Activated CD8-positive, alpha-beta memory T cell treated with anti-CD3 and anti-CD28 coated beads, Interleukin-2, amount 50 U/mL, for 48 hours (primary cell): ENCODE measurements around the gene KCNN1.
"Not testable (repeated sequence)": the region's sequence is repeated elsewhere in the genome, so short reads cannot be mapped to it uniquely, and the experiment has no call there.

ENCODE experiments used
- DNase-seq: peaks from one replicate; pipeline ENCODE4 v3.0.0-alpha.2; 2020

The KCNN1 gene

DNA sequence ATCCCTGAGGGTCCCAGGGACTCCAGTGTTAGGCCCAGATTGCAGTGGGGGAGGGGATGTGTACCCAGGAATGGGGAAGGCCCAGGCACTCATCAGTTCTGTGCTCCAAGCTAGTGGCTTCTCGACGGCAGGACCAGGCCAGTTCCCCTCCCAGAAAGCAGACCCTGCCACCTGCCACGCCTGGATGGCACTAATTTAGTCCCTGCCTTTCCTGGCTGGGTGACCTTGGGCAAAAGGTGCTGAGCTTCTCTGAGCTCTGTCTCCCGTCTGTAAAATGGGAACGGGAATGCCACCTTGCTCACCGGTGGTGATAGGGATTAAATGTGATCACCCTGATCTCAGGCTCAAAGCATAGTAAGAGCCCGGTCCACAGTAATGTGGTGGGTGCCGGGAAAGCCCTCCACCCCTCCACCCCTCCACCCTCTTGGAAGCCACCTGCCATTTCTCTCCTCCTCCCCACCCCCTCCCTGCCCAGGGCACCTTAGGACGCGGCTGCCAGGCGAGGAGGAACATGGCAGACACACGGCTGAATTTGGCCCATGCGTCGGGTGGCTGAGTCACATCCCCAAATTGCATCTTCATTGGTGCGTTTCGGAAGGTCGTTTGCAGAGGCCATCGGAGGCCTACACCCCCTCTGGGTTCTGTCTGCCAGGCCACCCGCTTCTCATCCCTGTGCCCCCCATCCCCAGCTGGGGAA lies 2.3 kb downstream of the KCNN1 start:
- DNase-seq = no peak

- DNase-seq = no peak
Observed at GRCh38 chr19:17972230-17972629, 5.3 kb downstream of the KCNN1 start.

DNA sequence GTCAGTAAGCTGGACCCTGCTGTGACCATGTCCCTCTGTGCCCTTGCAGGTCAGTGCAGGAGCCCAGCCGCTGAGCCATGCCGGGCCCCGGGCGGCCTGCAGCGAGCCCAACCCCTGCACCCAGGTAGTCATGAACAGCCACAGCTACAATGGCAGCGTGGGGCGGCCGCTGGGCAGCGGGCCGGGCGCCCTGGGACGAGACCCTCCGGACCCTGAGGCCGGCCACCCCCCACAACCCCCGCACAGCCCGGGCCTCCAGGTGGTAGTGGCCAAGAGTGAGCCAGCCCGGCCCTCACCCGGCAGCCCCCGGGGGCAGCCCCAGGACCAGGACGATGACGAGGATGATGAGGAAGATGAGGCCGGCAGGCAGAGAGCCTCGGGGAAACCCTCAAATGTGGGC lies 6.9 kb downstream of the KCNN1 start:
- DNase-seq = no peak

GRCh38 chr19:17974551-17974950 lies 7.6 kb downstream of the KCNN1 start:
- DNase-seq = no peak

GRCh38 chr19:17975032-17975431 lies 8.1 kb downstream of the KCNN1 start:
- no peak for DNase-seq

GRCh38 chr19:17977021-17977420 lies 10.1 kb downstream of the KCNN1 start:
- DNase-seq = no peak

DNA sequence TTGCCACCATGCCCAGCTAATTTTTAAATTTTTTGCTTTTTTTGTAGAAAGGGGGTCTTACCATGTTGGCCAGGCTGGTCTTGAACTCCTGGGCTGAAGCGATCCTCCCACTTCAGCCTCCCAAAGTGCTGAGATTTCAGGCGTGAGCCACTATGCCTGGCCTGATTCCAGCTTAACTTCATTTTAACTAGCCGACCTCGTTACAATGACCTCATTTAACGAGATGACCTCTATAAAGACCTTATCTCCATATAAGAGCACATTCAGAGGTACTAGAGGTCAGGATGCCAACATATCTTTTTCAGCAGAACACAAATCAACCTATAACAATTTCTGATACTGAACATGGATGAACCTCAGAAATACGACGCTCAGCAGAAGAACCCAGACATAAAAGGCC lies 10.6 kb downstream of the KCNN1 start:
- DNase-seq = no peak

DNA sequence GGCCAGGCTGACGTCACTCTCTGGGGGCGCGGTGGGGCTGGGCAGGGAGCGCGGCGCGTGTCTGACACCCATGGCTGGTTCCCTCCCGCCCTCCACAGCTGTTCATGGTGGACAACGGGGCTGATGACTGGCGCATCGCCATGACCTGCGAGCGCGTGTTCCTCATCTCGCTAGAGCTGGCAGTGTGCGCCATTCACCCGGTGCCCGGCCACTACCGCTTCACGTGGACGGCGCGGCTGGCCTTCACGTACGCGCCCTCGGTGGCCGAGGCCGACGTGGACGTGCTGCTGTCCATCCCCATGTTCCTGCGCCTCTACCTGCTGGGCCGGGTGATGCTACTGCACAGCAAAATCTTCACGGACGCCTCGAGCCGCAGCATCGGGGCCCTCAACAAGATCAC lies 14.7 kb downstream of the KCNN1 start:
- DNase-seq = no peak

GRCh38 chr19:17982430-17982829 lies 15.5 kb downstream of the KCNN1 start:
- no peak for DNase-seq

- no peak for DNase-seq
Observed at GRCh38 chr19:17985037-17985818, 18.3 kb downstream of the KCNN1 start.

- DNase-seq = not testable (repeated sequence)
Observed at GRCh38 chr19:17986569-17986968, 19.7 kb downstream of the KCNN1 start.

DNA sequence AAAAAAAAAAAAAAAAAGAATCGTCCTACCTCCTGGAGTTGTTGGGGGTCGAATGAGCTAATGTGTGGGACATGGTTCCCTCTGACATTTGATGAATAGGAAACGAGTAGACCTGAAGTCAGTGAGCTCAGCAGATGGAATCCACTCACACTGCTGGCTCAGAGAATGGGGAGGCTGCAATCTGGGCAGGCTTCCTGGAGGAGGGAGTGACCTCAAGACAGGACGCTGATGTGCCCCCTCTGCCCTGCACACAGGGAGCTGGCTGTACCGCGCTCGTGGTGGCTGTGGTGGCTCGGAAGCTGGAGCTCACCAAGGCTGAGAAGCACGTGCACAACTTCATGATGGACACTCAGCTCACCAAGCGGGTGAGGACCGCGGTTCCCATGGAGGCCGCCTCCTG lies 21.3 kb downstream of the KCNN1 start:
- no peak for DNase-seq

DNA sequence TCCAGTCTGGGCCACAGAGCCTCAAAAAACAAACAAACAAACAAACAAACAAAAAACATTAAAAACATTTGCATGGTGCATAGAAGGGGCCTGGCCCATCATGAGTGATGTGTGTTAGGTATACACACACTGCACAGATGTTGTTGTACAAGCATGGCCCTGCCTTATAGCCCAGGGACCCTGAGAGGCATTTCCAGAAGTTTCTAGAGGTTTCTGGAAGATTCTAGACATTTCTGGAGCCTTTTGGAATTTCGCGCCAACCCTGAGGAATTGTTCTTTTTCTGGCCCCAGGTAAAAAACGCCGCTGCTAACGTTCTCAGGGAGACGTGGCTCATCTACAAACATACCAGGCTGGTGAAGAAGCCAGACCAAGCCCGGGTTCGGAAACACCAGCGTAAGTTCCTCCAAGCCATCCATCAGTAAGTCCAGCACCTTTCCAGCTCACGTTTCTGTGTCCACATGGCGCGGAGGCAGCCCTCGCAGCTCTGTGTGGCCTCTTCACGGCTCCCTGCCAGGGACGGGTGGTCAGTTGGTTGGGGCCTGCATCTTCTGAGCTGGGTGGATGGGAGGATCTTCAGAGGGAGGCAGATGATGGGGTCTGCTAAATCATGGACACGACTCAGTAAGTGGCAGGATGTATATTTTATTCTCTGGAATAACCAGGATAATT lies 22.7 kb downstream of the KCNN1 start:
- no peak for DNase-seq

DNA sequence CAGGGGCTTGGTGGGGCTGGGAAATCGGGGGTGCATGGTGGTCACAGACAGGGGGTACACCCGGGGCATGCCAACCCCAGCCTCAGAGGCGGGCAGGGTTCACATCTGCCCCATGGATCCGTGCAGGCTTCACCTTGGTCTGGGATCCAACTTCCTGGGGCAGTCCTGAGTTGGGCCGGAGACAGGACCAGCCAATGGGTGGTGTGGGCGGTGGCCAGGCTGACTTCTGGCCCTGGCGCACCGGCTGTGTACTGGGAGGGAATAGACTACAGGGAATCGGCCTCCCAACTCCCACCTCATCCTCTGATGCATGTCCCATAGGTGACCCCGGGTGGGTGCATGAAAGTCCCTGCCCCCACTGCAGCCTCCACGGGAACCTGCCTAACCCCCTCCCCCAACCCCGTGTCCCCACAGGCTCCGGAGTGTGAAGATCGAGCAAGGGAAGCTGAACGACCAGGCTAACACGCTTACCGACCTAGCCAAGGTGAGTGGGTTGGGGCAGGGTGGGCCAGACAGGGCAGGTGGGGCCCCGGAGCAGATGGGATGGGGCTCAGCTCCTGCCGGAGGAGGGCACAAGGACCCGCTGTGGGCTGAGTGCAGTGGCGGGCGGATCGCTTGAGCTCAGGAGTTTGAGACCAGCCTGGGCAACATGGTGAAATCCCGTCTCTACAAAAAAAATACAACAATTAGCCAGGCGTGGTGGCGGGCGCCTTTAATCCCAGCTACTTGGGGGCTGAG lies 26.3 kb downstream of the KCNN1 start:
- DNase-seq = no peak

GRCh38 chr19:17996826-17997316 lies 30.0 kb downstream of the KCNN1 start:
- DNase-seq = peak; percentile 97

- DNase-seq = no peak
Observed at GRCh38 chr19:17997969-17998826, 31.3 kb downstream of the KCNN1 start.

DNA sequence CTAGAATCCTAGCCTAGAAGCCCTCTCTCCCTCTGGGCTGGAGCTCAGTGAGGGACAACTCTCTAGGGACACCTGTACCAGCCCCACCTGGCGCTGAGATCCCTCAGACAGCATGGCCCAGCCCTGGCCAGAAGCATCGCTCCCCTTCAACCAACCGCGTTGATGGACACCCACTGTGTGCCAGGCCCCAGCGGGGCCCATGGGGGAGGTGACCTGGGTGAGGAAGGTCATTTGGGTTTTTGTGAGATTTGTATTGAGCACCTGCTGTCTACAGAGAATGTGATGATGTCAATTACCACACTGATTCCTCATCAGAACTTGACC lies 31.9 kb downstream of the KCNN1 start:
- DNase-seq = no peak

DNA sequence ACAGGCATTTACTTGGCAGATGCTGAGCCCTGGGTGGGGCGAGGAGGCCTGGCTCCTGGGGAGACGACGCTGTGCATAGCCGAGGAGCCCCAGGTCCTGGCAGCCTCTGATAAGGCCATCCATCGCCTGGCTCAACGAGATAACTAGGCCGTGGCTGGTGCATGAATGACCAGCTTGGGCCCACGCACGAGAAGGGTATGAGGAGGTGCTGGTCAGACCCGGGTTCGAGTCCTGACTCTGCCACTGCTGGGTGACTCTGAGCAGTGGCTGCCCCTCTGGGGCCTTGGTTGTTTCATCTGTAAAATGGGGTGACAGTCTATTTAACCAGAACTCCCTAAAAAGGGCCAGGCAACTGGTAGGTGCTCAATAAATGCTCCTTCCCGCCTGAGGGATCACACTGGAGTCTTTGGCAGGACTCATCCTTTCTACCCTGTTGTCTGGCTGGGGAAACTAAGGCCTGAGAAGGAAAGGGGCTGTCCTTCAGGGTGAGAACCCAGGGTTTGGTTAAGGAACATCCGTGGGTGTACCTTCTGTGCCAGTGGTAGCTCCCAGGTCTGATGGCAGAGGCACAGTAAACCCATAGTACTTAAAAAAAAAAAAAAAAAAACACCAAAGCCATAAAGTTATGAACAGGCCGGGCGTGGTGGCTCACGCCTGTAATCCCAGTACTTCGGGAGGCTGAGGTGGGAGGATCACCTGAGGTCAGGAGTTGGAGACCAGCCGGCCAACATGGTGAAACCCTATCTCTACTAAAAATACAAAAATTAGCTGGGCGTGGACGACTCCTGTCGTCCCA lies 33.0 kb downstream of the KCNN1 start:
- no peak for DNase-seq

DNA sequence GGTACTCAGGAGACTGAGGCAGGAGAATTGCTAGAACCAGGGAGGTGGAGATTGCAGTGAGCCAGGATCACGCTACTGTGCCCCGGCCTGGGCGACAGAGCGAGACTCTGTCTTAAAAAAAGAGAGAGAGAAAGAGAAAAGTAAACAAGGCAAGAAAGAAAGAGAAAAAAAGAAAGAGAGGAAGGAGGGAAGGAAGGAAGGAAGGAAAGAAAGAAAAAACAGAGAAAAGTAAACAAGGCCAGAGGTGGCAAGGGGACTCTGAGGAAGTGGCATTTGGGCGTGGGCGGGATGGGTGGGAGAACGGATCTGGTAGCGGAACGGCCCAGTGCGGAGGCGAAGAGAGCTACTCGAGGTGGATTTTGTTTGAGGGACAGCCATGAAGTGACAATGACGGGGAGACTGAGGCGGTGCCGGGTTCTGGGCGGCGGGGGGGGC lies 33.6 kb downstream of the KCNN1 start:
- no peak for DNase-seq

DNA sequence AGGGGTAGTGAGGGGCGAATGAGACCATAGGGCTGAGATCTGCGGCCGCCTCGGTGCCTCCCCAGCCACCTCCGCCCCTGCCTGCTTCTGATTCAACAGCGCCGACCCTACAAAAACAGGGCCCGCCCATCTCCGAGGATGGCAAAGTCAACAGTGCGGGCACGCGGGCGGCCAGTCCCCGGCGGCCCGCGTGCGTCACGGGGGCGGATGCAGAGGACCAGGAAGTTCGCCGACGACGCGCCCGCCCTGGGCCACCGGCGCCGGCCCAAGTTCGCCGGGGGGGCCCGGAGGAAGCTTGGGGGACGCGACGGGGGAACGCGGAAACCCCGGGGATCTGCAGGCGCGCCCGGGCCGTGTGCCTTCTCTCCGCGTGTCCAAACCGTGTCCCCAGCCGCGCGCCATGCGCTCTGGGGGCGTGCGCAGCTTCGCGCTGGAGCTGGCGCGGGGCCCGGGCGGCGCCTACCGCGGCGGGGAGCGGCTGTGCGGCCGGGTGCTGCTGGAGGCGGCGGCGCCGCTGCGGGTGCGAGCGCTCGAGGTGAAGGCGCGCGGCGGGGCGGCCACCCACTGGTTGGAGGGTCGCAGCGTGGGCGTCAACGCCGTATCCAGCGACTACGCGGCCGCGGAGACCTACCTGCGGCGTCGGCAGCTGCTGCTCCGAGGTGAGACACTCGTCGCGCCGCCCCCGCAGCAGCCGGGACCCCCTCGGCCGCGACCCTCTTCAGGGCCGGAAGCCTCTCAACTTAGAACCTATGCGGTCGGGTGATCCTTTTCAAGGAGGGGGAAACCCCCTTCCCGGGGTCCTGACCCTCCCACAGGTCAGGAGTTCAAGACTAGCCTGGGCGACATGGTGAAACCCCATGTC lies 34.2 kb downstream of the KCNN1 start:
- DNase-seq = peak; percentile 92
